NCI-H1694 (cell line): Measurements from ENCODE around the gene FBXO46.

Experiments used
- DNase-seq: peaks from one replicate; lab custom pipeline; 2025; lab: John Stamatoyannopoulos, UW

FBXO46 gene, protein sequence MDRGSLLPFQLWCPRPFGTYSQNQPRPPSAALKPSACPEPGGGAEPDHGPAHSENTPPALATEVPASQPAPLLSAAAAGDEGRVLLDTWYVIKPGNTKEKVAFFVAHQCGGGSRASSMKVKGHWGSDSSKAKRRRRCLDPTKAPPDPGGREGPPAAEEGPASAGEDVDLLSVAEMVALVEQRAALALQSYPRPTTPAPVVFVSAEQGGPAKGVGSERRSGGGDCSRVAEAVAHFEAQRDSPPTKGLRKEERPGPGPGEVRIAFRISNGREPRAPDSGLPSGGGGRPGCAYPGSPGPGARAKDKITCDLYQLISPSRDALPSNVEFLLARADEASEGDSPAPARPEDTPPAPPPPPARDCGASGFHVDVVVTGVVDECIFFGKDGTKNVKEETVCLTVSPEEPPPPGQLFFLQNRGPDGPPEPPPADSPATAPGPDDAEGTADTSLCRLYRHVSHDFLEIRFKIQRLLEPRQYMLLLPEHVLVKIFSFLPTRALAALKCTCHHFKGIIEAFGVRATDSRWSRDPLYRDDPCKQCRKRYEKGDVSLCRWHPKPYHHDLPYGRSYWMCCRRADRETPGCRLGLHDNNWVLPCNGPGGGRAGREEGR

DNA sequence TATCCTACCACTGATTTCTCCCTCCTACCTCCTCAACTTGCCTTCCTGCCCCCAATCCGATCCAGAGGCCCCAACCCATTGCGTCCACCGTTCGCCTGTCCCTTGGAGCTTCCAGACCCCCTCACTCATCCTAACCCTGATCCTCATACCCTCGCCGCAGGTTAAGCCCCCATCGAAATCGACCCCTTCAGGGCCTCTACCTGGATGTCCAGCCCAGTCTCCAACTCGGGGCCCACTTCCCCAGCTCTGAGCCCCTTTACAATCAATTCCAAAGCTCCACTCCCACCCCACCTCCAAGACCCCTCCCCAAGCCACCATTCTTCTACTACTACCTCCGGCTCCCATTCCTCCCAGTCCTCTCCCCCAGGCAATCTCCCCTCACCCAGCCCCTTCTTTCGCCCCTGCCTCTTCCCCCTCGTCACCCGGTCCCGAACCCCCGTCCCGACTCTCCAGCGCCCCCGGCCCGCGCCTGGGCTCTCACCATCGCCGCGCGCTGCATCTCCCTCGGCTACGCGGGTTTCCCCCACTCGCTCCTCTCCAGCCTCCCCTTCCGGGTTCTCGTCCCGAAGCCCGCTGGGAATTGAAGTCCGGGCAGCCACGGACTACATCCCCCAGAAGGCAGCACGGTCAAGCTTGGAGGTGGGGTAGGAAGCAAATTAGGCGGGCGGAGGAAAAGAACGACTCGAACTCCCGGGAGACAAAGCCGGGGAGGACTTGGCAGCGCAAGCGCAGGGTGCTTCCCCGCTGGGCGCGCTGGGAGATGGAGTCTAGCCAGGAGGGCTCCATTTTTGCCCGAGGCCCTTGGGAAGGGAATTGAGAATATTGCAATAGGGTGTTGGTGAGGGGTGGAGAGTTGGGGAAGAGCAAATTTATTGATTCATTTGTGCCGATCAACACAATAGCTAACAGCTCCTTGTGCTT lies at the start of gene FBXO46:
TSS of gene FBXO46 (minus strand) at position 529 of the 921 bp plus-strand sequence. CDS start 17,401 bp downstream, outside the sequence.
- peak; percentile 98 for DNase-seq

DNA sequence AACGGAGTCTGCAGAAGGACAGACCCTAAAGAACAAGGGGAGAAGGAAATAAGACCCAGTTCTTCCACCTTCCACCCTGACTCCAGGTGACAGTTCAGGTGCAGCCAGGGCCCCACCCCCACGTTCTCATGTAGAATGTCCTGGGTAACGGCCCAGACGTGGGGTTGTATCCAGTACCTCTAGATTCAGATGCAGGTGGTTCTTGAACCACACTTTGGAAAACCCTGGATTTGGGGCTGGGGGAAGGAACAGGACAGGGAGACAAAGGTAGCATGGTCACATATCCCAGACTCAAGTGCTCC lies 49.4 kb upstream of the FBXO46 start:
- DNase-seq, result no peak

DNA sequence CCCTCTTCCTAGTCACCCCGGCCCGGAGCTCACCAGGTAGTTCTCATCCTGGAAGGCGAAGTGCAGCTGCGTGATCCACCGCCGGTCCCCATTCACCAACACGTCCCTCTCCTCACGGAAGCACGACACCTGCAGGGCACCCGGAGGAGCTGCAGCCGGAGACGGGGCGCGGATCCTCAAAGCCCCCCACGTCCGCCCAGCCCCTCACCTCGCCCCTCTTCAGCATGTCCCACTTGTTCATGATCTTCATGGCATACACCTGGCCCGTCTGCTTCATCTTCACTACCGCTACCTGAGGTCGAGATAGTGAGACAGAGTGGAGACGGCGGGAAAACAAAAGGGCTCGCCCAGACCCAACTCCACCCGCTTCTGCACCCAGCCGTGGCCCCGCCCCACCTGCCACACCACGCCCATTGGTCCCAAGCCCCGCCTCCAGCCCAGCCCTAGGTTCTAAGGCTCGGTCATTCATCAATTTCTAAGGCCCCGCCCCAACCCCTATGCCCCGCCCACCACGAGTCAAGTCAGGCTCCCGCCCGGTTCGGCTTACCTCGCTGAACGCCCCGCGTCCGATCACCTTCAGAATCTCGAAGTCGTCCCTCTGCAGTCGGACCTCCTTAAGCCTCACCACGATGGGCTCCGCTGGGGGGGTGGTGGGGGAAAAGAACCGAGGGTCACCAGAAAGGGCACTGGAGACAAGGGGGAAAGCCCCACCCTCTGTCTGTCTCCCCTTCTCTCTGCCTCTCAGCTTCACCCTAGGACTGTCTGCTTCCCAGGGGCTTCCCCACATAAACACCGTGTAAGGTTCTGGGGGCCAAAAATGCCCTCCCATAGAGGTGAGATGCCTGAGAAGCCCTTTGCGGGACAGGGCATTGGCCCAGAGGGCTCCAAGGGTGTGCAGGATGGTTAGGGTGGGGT lies 48.8 kb upstream of the FBXO46 start:
- peak; percentile 64 for DNase-seq

DNA sequence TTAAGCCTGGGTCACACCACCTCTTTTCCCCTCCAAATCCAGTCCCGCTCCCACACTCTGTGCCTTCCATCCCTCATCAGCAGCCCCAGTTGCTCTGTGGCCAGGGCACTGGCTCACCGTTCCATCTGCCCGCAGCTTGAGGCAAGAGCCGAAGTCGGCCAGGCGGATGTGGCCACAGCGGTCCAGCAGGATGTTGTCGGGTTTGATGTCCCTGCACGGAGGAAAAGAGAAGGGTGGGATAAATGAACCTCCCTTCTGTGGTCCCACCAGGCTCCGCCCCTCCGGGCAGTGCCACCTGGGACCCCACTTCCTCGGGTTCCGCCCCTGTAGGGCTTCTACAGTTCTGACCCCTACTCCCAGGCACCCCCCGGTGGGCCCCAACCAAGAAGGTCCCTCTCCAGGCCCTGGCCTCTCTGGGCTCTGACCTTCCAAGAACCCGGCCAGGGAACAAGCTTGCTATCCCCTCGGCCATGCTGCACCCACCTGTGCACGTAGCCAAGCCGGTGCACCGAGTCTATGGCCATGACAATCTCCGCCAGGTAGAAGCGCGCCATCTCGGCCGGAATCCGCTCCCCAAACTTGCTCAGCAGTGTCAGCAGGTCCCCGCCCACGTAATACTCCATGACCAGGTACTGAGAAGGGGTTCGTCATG lies 47.4 kb upstream of the FBXO46 start:
- DNase-seq, result no peak

DNA sequence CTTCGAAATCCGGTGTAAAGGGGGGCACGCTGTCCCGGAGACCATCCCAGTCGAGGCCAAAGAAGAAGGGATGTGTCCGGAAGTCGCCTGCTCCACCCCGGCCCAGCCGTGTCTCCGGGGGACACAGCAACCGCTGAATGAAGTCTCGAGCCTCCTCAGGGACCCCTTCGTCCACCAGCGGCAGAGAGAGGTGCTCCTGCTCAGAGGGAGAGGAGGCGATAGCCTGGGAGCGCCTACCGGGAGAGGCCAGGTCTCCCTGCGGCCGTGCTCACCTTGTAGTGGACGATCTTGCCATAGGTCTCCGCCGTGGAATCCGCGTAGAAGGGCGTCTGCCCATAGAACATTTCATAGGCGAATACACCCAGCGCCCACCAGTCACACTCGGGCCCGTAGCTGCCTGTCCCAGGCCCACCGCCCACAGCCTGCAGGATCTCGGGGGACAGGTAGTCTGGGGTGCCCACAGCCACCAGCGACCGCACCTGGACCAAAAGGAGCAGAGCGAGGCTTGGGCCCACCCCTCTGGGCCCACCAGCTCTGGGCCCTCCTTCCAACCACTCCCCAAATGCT lies 46.8 kb upstream of the FBXO46 start:
- DNase-seq, result no peak

DNA sequence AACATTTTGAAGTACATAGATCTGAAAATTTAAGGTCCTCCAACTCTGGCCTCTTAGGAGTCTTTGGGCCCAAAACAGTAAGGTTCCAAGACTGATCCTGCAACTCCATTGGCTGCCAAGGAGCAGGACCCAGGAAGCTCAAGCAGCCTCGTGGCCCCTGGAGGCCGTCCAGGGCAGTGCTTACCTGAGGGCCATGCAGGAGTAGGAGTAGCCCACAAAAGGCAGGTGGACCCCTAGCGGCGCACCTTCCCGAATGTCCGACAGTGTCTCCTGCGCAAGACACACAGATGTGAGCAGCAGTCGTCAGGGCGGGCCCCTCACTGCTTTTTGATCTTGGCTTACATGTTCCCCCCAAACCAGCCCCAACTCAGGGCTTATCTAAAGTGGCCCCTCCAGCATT lies 44.1 kb upstream of the FBXO46 start:
- no peak for DNase-seq

DNA sequence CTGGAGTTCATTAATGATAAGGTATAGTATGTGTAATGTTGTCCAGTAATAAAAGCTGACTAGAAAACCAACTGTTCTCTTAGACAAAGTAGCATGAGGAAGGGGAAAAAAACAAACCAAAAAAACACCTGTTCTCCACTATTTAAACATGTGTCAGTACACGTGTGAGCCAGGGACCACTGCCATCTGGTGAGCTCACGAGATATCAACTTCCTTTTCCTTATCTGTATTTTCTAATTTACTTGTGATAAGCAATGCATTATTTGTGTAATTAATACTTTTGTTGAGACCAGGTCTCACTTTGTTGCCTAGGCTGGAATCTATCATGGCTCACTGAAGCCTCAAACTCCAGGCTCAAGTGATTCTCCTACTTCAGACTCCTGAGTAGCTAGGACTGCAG lies 42.7 kb upstream of the FBXO46 start:
- no peak for DNase-seq

DNA sequence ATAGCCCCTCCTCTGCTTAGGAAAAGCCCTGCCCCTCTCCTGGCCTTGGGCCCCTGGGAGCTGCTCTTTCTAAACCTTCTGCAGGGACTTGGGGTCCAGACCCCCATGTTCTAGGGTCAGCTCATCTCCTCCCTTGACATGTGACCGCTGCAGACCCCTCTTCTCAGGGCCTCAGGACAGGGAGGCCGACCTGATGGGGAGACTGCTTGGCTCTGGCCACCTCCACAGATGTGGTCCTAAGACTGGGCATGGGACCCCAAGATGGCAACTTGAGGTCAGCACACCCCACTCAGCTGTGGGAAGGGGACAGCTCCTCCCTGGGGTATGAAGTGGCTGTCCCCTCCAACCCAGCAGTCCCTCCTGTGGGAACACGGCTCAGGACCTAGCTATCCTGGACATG lies 42.2 kb upstream of the FBXO46 start:
- no peak for DNase-seq

DNA sequence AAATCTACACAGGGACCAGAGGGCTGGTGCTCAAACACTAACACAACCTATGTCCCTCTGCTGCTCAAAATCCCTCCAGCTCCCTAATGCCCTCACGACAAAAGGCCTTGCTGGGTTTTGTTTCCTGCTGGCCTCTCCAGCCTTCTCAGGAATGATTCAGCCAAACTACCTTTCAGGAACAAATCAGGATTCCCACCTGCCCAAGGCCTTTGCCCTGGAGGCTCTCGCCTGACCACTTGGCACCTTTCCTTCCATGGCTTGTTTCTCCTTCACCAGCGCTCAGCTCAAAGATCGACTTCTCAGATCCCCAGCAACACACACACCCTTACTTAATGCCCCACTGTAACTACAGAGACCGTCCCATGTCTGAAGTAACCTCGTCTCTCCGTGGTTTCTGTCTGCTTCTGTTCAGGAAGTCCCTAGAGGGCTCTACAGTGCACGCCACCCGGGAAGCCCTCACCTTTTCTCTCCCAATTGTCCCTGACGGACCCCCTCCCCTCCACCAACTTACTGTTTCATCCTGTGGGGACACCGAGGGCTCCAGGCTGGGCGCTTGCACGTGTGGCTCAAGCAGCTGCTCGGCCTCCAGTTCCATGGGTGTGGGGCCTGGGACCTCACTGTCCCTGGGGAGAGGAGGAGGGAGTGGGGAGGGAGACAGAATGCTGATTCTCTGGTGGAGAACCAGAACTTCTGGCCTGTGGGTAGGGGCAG lies 41.6 kb upstream of the FBXO46 start:
- DNase-seq, result no peak

DNA sequence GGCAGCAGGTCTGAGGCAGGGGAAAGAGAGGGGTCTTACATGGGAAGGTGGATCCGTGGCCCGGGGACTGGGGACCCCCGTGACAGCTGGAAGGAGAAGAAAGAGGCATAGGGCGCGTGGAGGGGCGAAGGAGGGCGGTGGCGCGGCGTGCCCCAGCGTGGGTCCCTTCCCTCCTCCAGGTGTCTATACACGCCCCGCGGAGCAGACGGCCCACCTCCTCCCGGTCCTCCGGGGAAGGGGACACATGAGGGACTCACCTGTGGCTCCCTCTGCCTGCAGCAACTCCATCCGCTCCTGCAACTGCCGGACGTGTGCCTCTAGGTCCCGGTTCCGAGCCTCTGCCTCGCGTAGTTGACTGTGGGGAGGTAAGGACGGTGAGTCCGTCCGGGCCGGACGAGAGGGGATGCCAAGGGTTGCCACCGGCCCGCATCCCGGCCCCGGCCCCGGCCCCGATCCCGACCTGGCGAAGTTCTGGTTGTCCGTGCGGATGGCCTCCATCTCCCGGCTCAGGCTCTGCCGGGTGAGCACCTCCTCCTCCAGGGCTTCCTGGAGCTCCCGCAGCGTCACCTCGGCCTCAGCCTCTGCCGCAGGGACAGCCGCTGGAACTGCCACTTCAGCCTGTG lies 40.7 kb upstream of the FBXO46 start:
- no peak for DNase-seq

DNA sequence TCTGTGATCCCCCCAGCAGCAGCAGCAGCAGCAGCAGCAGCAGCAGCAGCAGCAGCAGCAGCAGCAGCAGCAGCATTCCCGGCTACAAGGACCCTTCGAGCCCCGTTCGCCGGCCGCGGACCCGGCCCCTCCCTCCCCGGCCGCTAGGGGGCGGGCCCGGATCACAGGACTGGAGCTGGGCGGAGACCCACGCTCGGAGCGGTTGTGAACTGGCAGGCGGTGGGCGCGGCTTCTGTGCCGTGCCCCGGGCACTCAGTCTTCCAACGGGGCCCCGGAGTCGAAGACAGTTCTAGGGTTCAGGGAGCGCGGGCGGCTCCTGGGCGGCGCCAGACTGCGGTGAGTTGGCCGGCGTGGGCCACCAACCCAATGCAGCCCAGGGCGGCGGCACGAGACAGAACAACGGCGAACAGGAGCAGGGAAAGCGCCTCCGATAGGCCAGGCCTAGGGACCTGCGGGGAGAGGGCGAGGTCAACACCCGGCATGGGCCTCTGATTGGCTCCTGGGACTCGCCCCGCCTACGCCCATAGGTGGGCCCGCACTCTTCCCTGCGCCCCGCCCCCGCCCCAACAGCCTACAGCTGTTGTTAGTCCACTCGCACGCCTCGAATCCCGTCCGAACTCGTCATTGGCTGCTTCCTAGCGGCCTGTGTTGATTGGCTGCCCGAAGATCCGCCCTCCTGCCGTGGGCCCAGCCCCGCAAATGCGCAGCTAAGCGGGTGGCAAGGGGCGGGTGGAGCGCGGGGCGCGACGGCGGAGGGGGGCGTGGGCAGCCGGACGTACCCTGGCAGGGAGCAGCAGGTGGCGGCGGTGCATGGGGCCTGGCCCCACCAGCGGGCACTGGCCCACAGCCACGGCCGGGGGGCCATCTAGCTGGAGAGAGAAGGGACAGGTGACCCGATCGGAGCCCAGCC lies 39.8 kb upstream of the FBXO46 start:
- peak; percentile 98 for DNase-seq

DNA sequence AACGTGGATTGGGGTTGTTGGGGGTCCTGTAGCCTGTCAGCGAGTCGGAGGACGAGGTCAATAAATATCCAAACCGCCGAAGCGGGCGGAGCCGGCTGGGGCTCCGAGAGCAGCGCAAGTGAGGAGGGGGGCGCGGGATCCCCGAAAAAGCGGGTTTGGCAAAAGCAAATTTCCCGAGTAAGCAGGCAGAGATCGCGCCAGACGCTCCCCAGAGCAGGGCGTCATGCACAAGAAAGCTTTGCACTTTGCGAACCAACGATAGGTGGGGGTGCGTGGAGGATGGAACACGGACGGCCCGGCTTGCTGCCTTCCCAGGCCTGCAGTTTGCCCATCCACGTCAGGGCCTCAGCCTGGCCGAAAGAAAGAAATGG lies 39.1 kb upstream of the FBXO46 start:
- DNase-seq, result no peak

DNA sequence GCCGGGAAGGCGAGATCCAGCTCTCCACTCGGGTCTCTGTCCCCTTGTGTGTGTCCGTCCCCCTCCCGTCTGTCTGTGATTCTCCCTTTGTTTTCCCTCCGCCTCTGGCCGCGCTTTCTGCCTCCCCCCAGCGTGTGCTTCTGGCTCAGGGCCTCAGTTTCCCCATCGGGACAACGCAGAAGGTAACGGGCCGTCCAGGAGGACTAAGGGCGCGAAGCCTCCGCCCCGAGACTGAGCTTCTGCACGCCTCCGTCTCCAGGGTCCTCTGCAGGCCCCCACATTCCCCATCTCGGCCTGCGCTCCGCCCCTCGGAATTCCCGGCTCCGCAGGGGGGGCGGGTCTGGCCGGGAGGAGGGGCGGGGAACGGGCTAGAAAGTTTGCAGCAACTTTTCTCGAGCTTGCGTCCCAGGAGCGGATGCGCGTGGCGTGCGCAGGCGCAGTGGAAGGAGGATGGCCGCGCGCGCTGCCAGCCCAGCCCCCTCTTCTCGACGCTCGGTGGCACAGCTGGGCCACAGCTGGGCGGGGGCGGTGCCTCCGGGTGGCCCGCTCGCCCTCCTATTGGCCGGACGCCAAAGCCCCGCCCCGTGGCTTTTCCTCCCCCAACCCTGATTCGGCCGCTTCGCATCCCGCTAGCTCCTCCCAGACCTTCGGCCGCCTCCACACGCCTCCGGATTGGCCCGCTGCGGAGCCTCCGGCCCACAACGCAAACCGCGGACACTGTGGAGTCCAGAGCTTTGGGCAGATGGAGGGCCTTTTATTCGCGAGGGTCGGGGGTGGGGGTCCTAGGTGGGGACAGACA lies 38.5 kb upstream of the FBXO46 start, which contains the start of gene SIX5:
TSS of gene SIX5 (minus strand) at position 269 of the 799 bp plus-strand sequence. CDS start 408 bp downstream, outside the sequence.
- DNase-seq, result peak; percentile 90

DNA sequence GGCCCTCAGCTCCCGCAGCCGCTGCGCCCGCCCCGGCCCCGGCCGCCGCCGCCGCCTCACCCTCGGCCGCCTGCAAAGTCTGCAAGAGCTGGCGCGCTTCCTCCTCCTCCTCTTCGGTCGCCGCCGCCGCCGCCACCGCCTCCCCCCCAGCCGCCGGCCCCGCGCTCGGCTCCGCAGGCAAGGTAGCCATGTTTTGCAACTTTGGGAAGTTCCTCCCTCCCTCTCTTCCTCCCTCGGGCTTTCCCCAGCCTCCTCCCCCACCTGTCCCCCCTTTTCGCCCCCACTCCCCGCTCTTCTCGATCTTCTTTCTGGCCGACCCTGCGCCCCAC lies 37.9 kb upstream of the FBXO46 start:
- DNase-seq, result no peak

DNA sequence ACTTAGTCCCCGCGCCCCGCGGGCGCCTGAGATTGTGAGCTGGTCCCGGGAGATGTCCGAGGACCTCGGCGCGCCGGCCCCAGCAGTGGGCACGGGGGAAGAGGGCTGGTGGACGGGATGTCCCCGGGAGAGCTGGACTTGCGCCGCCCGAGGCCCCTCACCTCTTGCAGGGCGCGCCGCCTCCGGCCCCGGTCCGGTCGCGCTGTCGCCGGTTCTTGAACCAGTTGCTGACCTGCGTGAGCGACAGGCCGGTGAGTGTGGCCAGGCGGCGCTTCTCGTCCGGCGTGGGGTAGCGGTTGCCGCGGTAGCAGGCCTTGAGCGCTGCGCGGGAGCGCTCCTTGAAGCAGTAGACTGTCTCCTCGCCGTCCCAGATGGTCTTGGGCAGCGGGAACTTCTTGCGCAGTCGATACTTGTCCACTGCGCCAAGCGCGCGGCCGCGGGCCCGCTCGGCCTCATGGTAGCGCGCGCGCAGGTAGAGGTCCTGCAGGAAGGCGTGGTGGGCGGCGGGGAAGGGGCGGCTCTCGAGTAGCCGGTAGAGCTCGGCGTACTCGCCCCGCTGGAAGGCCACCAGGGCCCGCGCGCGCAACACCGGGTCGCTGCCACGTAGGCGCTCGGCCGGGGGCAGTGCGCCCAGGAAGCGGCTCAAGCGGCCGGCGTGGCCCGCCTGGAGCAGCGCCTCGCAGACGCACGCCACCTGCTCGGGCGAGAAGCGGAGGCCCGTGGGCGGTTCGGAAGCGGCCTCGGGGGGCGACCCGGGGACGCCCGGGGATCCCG lies 37.4 kb upstream of the FBXO46 start:
- no peak for DNase-seq

DNA sequence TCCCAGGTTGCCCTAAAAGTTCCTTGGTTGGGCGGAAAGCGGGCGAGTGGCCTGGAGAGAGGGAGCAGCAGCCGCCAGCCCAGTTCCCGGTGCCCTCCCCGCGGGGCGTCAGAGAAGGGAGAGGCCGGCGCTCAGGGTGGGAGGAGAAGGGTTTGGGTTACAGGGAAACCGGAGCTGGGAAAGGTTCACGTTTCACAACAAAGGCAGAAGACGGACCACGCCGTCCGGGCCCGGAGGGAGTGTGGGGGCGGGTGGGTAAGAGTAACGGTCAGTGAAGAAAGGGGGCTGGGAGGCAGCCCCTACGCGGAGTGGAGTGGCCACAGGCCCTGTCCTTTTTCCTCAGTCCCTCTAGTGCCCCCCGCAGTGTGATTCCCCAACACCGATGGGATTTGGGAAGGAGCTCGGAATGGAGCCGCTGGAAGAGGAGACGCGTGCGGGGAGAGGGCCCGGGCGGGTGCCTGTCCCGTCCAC lies 36.7 kb upstream of the FBXO46 start:
- no peak for DNase-seq

DNA sequence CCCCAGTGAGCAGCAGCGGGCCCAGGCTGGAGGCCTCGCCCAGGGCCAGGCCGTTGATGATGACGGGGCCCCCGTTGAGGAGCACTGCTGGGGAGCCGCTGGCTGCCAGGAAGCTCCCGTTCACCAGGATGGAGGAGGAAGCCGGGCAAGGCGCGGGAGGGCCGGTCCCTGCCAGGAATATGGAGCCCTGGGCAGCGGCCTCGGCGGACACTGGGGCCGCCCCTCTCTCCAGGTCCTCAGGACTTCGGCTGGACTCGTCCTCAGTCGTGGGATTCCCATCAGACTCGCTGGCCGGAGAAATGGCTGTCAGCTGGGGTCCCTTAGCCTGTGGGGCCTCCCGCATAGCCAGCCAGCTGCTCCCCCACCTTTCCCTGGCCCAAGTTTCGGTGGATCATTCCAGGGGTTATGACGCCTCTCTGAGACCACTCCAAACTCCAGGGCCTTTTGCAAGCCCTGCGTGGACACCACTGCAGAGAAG lies 36.2 kb upstream of the FBXO46 start:
- DNase-seq, result no peak
